ENCODE results near the gene PGM2.

The PGM2 gene

GRCh38 chr4:37825968-37826294 is 555 bp upstream of the PGM2 start:
- Histone ChIP-seq H3K27ac (ENCODE audit: insufficient read depth in 1 of 2, low read depth in 1 of 2, low read length in 2 of 2, poor library complexity in 1 of 2, severe bottlenecking in 2 of 2) (peak overlapping the region; percentile 75 to 86), H3K4me1 (ENCODE audit: control extremely low read depth in 1 of 4, control insufficient read depth in 4 of 4, insufficient read depth in 4 of 4, low read length in 3 of 4) (peaks cover 11 to 30% (median 20%) of the 10 kb centered on the region in 4 experiments), H3K9me3 (ENCODE audit: control extremely low read depth in 1 of 5, control insufficient read depth in 4 of 5, insufficient read depth in 2 of 5, low read depth in 1 of 5, low read length in 4 of 5) (no peaks in the 10 kb centered on the region), H3K4me3 (ENCODE audit: control insufficient read depth in 1 of 7, extremely low read depth in 1 of 7, insufficient read depth in 4 of 7, low read depth in 2 of 7, low read length in 6 of 7) (peak overlapping the region; percentile 87 to 98 (median 97)), H3K27me3 (replicated peaks in 2 of 5; ENCODE audit: control insufficient read depth in 4 of 5, insufficient read depth in 5 of 5, low read length in 4 of 5) (no peaks in the 10 kb centered on the region), H3K36me3 (ENCODE audit: control insufficient read depth in 4 of 4, insufficient read depth in 4 of 4, low read length in 3 of 4) (peaks cover 5 to 12% (median 9%) of the 10 kb centered on the region in 4 experiments)
- ChIA-PET POLR2A (interaction anchor here (0.6 to 1.6 kb wide), 4 partner anchors 10 to 103 kb away, joined by 3 to 4 read pairs (median 4); no protein-coding TSS in a partner anchor), CTCF (interaction anchor here (1.1 to 3.0 kb wide), 10 partner anchors 9 to 216 kb away, joined by 3 to 13 read pairs (median 5); no protein-coding TSS in a partner anchor)
- WGBS (ENCODE audit: insufficient coverage), result 0% methylated on average over 4 of the region's 14 CpGs
- DNase-seq, result peak; percentile 66 to 81 (median 74)

GRCh38 chr4:37827030-37827685 is 672 bp downstream of the PGM2 start:
- no peaks in the 10 kb centered on the region for H3K27me3 ChIP-seq (replicated peaks in 2 of 5; ENCODE audit: control insufficient read depth in 4 of 5, insufficient read depth in 5 of 5, low read length in 4 of 5)
- peak overlapping the region; percentile 15 to 86 for H3K27ac ChIP-seq (ENCODE audit: insufficient read depth in 1 of 2, low read depth in 1 of 2, low read length in 2 of 2, poor library complexity in 1 of 2, severe bottlenecking in 2 of 2)
- DNase-seq, result peak in 1 of 3 donors; percentile 21
- H3K4me3 ChIP-seq (ENCODE audit: control insufficient read depth in 1 of 7, extremely low read depth in 1 of 7, insufficient read depth in 4 of 7, low read depth in 2 of 7, low read length in 6 of 7), result peak overlapping the region; percentile 87 to 98 (median 97)
- ChIA-PET CTCF (interaction anchor here (1.1 to 3.0 kb wide), 9 partner anchors 9 to 143 kb away, joined by 3 to 13 read pairs (median 5); no protein-coding TSS in a partner anchor), POLR2A (interaction anchor here (0.6 to 1.6 kb wide), 5 partner anchors 9 to 214 kb away, joined by 3 to 5 read pairs (median 3); partner anchors contain the start of gene TBC1D1)
- H3K36me3 ChIP-seq (ENCODE audit: control insufficient read depth in 4 of 4, insufficient read depth in 4 of 4, low read length in 3 of 4), result peaks cover 9 to 24% (median 19%) of the 10 kb centered on the region in 4 experiments
- H3K4me1 ChIP-seq (ENCODE audit: control extremely low read depth in 1 of 4, control insufficient read depth in 4 of 4, insufficient read depth in 4 of 4, low read length in 3 of 4), result peaks cover 11 to 29% (median 20%) of the 10 kb centered on the region in 4 experiments
- no peaks in the 10 kb centered on the region for H3K9me3 ChIP-seq (ENCODE audit: control extremely low read depth in 1 of 5, control insufficient read depth in 4 of 5, insufficient read depth in 2 of 5, low read depth in 1 of 5, low read length in 4 of 5)
- 2% methylated on average over 31 of the region's 38 CpGs for WGBS (ENCODE audit: insufficient coverage)

GRCh38 chr4:37827802-37828321 is 1.4 kb downstream of the PGM2 start:
- Histone ChIP-seq H3K4me3 (ENCODE audit: control insufficient read depth in 1 of 7, extremely low read depth in 1 of 7, insufficient read depth in 4 of 7, low read depth in 2 of 7, low read length in 6 of 7) (peak overlapping the region in 6 of 7 experiments; percentile 90 to 98 (median 97)), H3K4me1 (ENCODE audit: control extremely low read depth in 1 of 4, control insufficient read depth in 4 of 4, insufficient read depth in 4 of 4, low read length in 3 of 4) (peaks cover 11 to 27% (median 20%) of the 10 kb centered on the region in 4 experiments), H3K36me3 (ENCODE audit: control insufficient read depth in 4 of 4, insufficient read depth in 4 of 4, low read length in 3 of 4) (peaks cover 9 to 31% (median 24%) of the 10 kb centered on the region in 4 experiments), H3K9me3 (ENCODE audit: control extremely low read depth in 1 of 5, control insufficient read depth in 4 of 5, insufficient read depth in 2 of 5, low read depth in 1 of 5, low read length in 4 of 5) (no peaks in the 10 kb centered on the region), H3K27me3 (replicated peaks in 2 of 5; ENCODE audit: control insufficient read depth in 4 of 5, insufficient read depth in 5 of 5, low read length in 4 of 5) (no peaks in the 10 kb centered on the region), H3K27ac (ENCODE audit: insufficient read depth in 1 of 2, low read depth in 1 of 2, low read length in 2 of 2, poor library complexity in 1 of 2, severe bottlenecking in 2 of 2) (no peak overlapping the region)
- WGBS (ENCODE audit: insufficient coverage), result 100% methylated on average over 1 of the region's 1 CpG
- POLR2A ChIA-PET, result interaction anchor here (0.6 kb wide), 1 partner anchor 63 kb away, joined by 3 read pairs; the partner anchor contains the start of gene TBC1D1
- CTCF ChIA-PET, result interaction anchor here (1.1 to 3.0 kb wide), 4 partner anchors 9 to 29 kb away, joined by 5 to 13 read pairs (median 6); no protein-coding TSS in a partner anchor
- no peak for DNase-seq

GRCh38 chr4:37828843-37829242 is 2.4 kb downstream of the PGM2 start:
- ChIA-PET POLR2A (no interaction called here), CTCF (no interaction called here)
- no peaks in the 10 kb centered on the region for H3K27me3 ChIP-seq (replicated peaks in 2 of 5; ENCODE audit: control insufficient read depth in 4 of 5, insufficient read depth in 5 of 5, low read length in 4 of 5)
- H3K4me3 ChIP-seq (ENCODE audit: control insufficient read depth in 1 of 7, extremely low read depth in 1 of 7, insufficient read depth in 4 of 7, low read depth in 2 of 7, low read length in 6 of 7), result no peak overlapping the region
- no peak for DNase-seq
- H3K27ac ChIP-seq (ENCODE audit: insufficient read depth in 1 of 2, low read depth in 1 of 2, low read length in 2 of 2, poor library complexity in 1 of 2, severe bottlenecking in 2 of 2), result no peak overlapping the region
- no CpG with 5 or more reads among the region's 3 CpGs for WGBS (ENCODE audit: insufficient coverage)
- H3K4me1 ChIP-seq (ENCODE audit: control extremely low read depth in 1 of 4, control insufficient read depth in 4 of 4, insufficient read depth in 4 of 4, low read length in 3 of 4), result peaks cover 11 to 27% (median 20%) of the 10 kb centered on the region in 4 experiments
- H3K36me3 ChIP-seq (ENCODE audit: control insufficient read depth in 4 of 4, insufficient read depth in 4 of 4, low read length in 3 of 4), result peaks cover 9 to 41% (median 33%) of the 10 kb centered on the region in 4 experiments
- H3K9me3 ChIP-seq (ENCODE audit: control extremely low read depth in 1 of 5, control insufficient read depth in 4 of 5, insufficient read depth in 2 of 5, low read depth in 1 of 5, low read length in 4 of 5), result no peaks in the 10 kb centered on the region

GRCh38 chr4:37830640-37831039 is 4.2 kb downstream of the PGM2 start:
- no peak for DNase-seq
- H3K27ac ChIP-seq (ENCODE audit: insufficient read depth in 1 of 2, low read depth in 1 of 2, low read length in 2 of 2, poor library complexity in 1 of 2, severe bottlenecking in 2 of 2), result no peak overlapping the region
- no peaks in the 10 kb centered on the region for H3K9me3 ChIP-seq (ENCODE audit: control extremely low read depth in 1 of 5, control insufficient read depth in 4 of 5, insufficient read depth in 2 of 5, low read depth in 1 of 5, low read length in 4 of 5)
- peaks cover 16 to 56% (median 39%) of the 10 kb centered on the region in 4 experiments for H3K36me3 ChIP-seq (ENCODE audit: control insufficient read depth in 4 of 4, insufficient read depth in 4 of 4, low read length in 3 of 4)
- H3K27me3 ChIP-seq (replicated peaks in 2 of 5; ENCODE audit: control insufficient read depth in 4 of 5, insufficient read depth in 5 of 5, low read length in 4 of 5), result no peaks in the 10 kb centered on the region
- H3K4me3 ChIP-seq (ENCODE audit: control insufficient read depth in 1 of 7, extremely low read depth in 1 of 7, insufficient read depth in 4 of 7, low read depth in 2 of 7, low read length in 6 of 7), result no peak overlapping the region
- ChIA-PET CTCF (interaction anchor here (0.8 kb wide), 1 partner anchor 9 kb away, joined by 4 read pairs; no protein-coding TSS in a partner anchor), POLR2A (no interaction called here)
- 97% methylated on average over 3 of the region's 3 CpGs for WGBS (ENCODE audit: insufficient coverage)
- peaks cover 5 to 19% (median 15%) of the 10 kb centered on the region in 4 experiments for H3K4me1 ChIP-seq (ENCODE audit: control extremely low read depth in 1 of 4, control insufficient read depth in 4 of 4, insufficient read depth in 4 of 4, low read length in 3 of 4)

- H3K27ac ChIP-seq (ENCODE audit: insufficient read depth in 1 of 2, low read depth in 1 of 2, low read length in 2 of 2, poor library complexity in 1 of 2, severe bottlenecking in 2 of 2), result no peak overlapping the region
- no peak for DNase-seq
- H3K4me1 ChIP-seq (ENCODE audit: control extremely low read depth in 1 of 4, control insufficient read depth in 4 of 4, insufficient read depth in 4 of 4, low read length in 3 of 4), result peaks cover 13 to 20% (median 16%) of the 10 kb centered on the region in 4 experiments
- H3K36me3 ChIP-seq (ENCODE audit: control insufficient read depth in 4 of 4, insufficient read depth in 4 of 4, low read length in 3 of 4), result peaks cover 18 to 81% (median 54%) of the 10 kb centered on the region in 4 experiments
- no peaks in the 10 kb centered on the region for H3K9me3 ChIP-seq (ENCODE audit: control extremely low read depth in 1 of 5, control insufficient read depth in 4 of 5, insufficient read depth in 2 of 5, low read depth in 1 of 5, low read length in 4 of 5)
- WGBS (ENCODE audit: insufficient coverage), result 100% methylated on average over 1 of the region's 5 CpGs
- CTCF ChIA-PET, result interaction anchor here (1.0 to 2.6 kb wide), 7 partner anchors 9 to 202 kb away, joined by 3 to 9 read pairs (median 3); partner anchors contain the start of gene PGM2
- no peak overlapping the region for H3K4me3 ChIP-seq (ENCODE audit: control insufficient read depth in 1 of 7, extremely low read depth in 1 of 7, insufficient read depth in 4 of 7, low read depth in 2 of 7, low read length in 6 of 7)
- no peaks in the 10 kb centered on the region for H3K27me3 ChIP-seq (replicated peaks in 2 of 5; ENCODE audit: control insufficient read depth in 4 of 5, insufficient read depth in 5 of 5, low read length in 4 of 5)
- POLR2A ChIA-PET, result no interaction called here
Measured at GRCh38 chr4:37835031-37835430, 8.5 kb downstream of the PGM2 start.

Data from common myeloid progenitor, CD34-positive (primary cell).